Tibial nerve (tissue), 3 donors: ENCODE results near the gene CNP.

ENCODE experiments used
- CTCF ChIP-seq, 5 experiments: fragments of 200-600 bp in 3 of 5; fragments of 450-650 bp in 2 of 5; sonication (generic) in 3 of 5; IDR thresholded peaks; one replicate each; pipeline ENCODE4 v1.5.1; 2016 to 2019; ENCODE audit warnings: antibody characterized with exemption in 5 of 5, mild to moderate bottlenecking in 3 of 5, moderate library complexity in 2 of 5
- POLR2A ChIP-seq, 2 donors: fragments of 450-650 bp; IDR thresholded peaks; one replicate each; pipeline ENCODE4 v1.6.1; 2017; ENCODE audit warnings: antibody characterized with exemption in 2 of 2, mild to moderate bottlenecking in 2 of 2, moderate library complexity in 2 of 2

GRCh38 chr17:41959030-41959335 lies 7.6 kb upstream of the CNP start:
- no peak for TF ChIP-seq CTCF (IDR thresholded peaks at IDR 0.05)
- TF ChIP-seq POLR2A (IDR thresholded peaks at IDR 0.05), result no peak
